Panc1 (cell line): Measurements from ENCODE around the gene FAM117B.

Experiments
- CTCF ChIP-seq: fragments of 450-650 bp; IDR thresholded peaks from 2 replicates; pipeline ENCODE4 v1.5.1; 2017; ENCODE audit warnings: mild to moderate bottlenecking
- POLR2AphosphoS5 ChIP-seq: IDR thresholded peaks from 2 replicates; pipeline ENCODE4 v1.6.1; 2012; ENCODE audit warnings: mild to moderate bottlenecking, low read depth, low read length, moderate library complexity
- REST ChIP-seq, 2 experiments: IDR thresholded peaks; 2 replicates each; pipeline ENCODE4 v1.6.1; 2011 to 2012; ENCODE audit warnings: low read depth in 2 of 2, control low read depth in 1 of 2, low read length in 1 of 2, mild to moderate bottlenecking in 1 of 2, moderate library complexity in 1 of 2; ENCODE audit not compliant: insufficient read depth in 1 of 2
- SIN3A ChIP-seq: IDR thresholded peaks from 2 replicates; pipeline ENCODE4 v1.6.1; 2012; ENCODE audit warnings: low read depth, mild to moderate bottlenecking, low read length, moderate library complexity, borderline replicate concordance; ENCODE audit not compliant: insufficient read depth
- TCF7L2 ChIP-seq: IDR thresholded peaks from 2 replicates; pipeline ENCODE4 v1.6.1; 2011; ENCODE audit warnings: mild to moderate bottlenecking, low read depth, low read length, inconsistent platforms

GRCh38 chr2:202660796-202661195 is 26.0 kb downstream of the FAM117B start:
- TF ChIP-seq CTCF, result no peak
- TF ChIP-seq POLR2AphosphoS5, result no peak
- no peak for TF ChIP-seq TCF7L2
- TF ChIP-seq REST (IDR thresholded peaks at IDR 0.05; ENCODE audit: insufficient read depth in 1 of 2, low read depth in 2 of 2, low read length in 1 of 2), result no peak
- TF ChIP-seq SIN3A, result no peak
